Prostate gland (tissue), 2 donors: Measurements from ENCODE around the gene VAMP2. TPM values are rescaled to one million over a fixed set of nuclear protein-coding genes. Genes with fewer than 3 reads are reported as not detected.
A peak's percentile ranks its signal among the peaks of the same experiment; 100 is the strongest.

Experiments
- DNase-seq: peaks from one replicate; pipeline ENCODE4 v3.0.0-alpha.2; 2019; ENCODE audit warnings: low spot score
- H3K27ac ChIP-seq, 2 donors: fragments of 200-600 bp; sonication (generic); 2 replicates each; pipeline ENCODE4 v1.5.1; 2017 to 2019
- H3K27me3 ChIP-seq: fragments of 200-600 bp; sonication (generic); replicated peaks from 2 replicates; pipeline ENCODE4 v1.5.1; 2019; ENCODE audit not compliant: insufficient read depth
- H3K36me3 ChIP-seq, 2 donors: fragments of 200-600 bp; sonication (generic); 1 replicate in 1 of 2; 2 replicates in 1 of 2; pipeline versions ENCODE4 v1.5.1 to v1.8.1; 2017 to 2019
- H3K4me1 ChIP-seq: fragments of 200-600 bp; sonication (generic); replicated peaks from 2 replicates; pipeline ENCODE4 v1.5.1; 2019
- H3K4me3 ChIP-seq, 2 donors: fragments of 200-600 bp; sonication (generic); 2 replicates each; pipeline ENCODE4 v1.5.1; 2017 to 2019
- H3K9me3 ChIP-seq: fragments of 200-600 bp; sonication (generic); 2 replicates; pipeline ENCODE4 v1.5.1; 2017
- CTCF ChIP-seq, 4 experiments: fragments of 200-600 bp in 2 of 4; fragments of 450-650 bp in 2 of 4; sonication (generic) in 2 of 4; IDR thresholded peaks; 1 replicate in 3 of 4; 2 replicates in 1 of 4; pipeline ENCODE4 v1.5.1; 2016 to 2019; ENCODE audit warnings: antibody characterized with exemption in 4 of 4, mild to moderate bottlenecking in 2 of 4, moderate library complexity in 2 of 4
- POLR2A ChIP-seq: fragments of 450-650 bp; IDR thresholded peaks from one replicate; pipeline ENCODE4 v1.6.1; 2016; ENCODE audit warnings: antibody characterized with exemption, mild to moderate bottlenecking
- POLR2AphosphoS5 ChIP-seq: sonication (generic); formaldehyde crosslinking; IDR thresholded peaks from one replicate; pipeline ENCODE4 v1.6.1; 2017; ENCODE audit warnings: antibody characterized with exemption
- whole genome bisulfite sequencing: methylation state at CpG from one replicate; pipeline ENCODE4 v1.1.5; 2018; 5-methylcytosine and 5-hydroxymethylcytosine counted together
- intact Hi-C: fragments of 100-400 bp; cut with DNase I; formaldehyde crosslinking; loops from one replicate; pipeline ENCODE4 v1.14.2; 2022
- total RNA-seq, 2 donors: library from RNA; depleted of rRNA; stranded (reverse); fragments of >200 nt; gene quantifications; one replicate each; pipeline ENCODE4 v1.1.0, GENCODE V29; 2016

VAMP2 gene
- total RNA-seq, 2 donors from 2014 or later: 34.2 to 65.2 TPM

GRCh38 chr17:8186446-8186786 lies 23.7 kb upstream of the VAMP2 start:
- intact Hi-C loops: loop anchor here (5.0 kb wide), 2 partner anchors 64 to 111 kb away; partner anchors contain the start of genes HES7 and SLC25A35
- H3K4me3 ChIP-seq: peak overlapping the region; percentile 68 to 75
- no peaks in the 10 kb centered on the region for H3K9me3 ChIP-seq
- DNase-seq: no peak
- H3K27me3 ChIP-seq: no peaks in the 10 kb centered on the region
- H3K27ac ChIP-seq: peak overlapping the region; percentile 91 to 95
- TF ChIP-seq CTCF (IDR thresholded peaks at IDR 0.05) (peak in 1 of 4 experiments; percentile 46), POLR2A (no peak), POLR2AphosphoS5 (no peak)
- no peaks in the 10 kb centered on the region for H3K36me3 ChIP-seq
- H3K4me1 ChIP-seq: peaks cover 14% of the 10 kb centered on the region
- WGBS: under 1% methylated on average over 23 of the region's 23 CpGs

GRCh38 chr17:8185582-8186445 lies 23.1 kb upstream of the VAMP2 start:
- TF ChIP-seq POLR2A: peak; percentile 27
- TF ChIP-seq POLR2AphosphoS5: peak; percentile 76
- no peak for TF ChIP-seq CTCF (IDR thresholded peaks at IDR 0.05)
- Histone ChIP-seq H3K27ac (peak overlapping the region; percentile 91 to 95), H3K9me3 (no peaks in the 10 kb centered on the region), H3K27me3 (no peaks in the 10 kb centered on the region), H3K4me3 (peak overlapping the region; percentile 68 to 75), H3K36me3 (no peaks in the 10 kb centered on the region), H3K4me1 (peaks cover 14% of the 10 kb centered on the region)
- WGBS: under 1% methylated on average over 39 of the region's 44 CpGs
- DNase-seq: peak; percentile 87
- intact Hi-C loops: loop anchor here (5.0 kb wide), 2 partner anchors 64 to 111 kb away; partner anchors contain the start of genes HES7 and SLC25A35

- intact Hi-C loops: no loop called here
- peak overlapping the region; percentile 81 to 95 for H3K27ac ChIP-seq
- H3K27me3 ChIP-seq: no peaks in the 10 kb centered on the region
- TF ChIP-seq CTCF (IDR thresholded peaks at IDR 0.05) (no peak), POLR2AphosphoS5 (no peak), POLR2A (no peak)
- no peak for DNase-seq
- peak overlapping the region in 1 of 2 donors; percentile 51 for H3K4me3 ChIP-seq
- no peaks in the 10 kb centered on the region for H3K9me3 ChIP-seq
- WGBS: 75% methylated on average over 19 of the region's 19 CpGs
- H3K36me3 ChIP-seq: no peaks in the 10 kb centered on the region
- peaks cover 6% of the 10 kb centered on the region for H3K4me1 ChIP-seq
Observed at GRCh38 chr17:8176998-8177731, 14.4 kb upstream of the VAMP2 start.

- peak; percentile 89 for DNase-seq
- WGBS: under 1% methylated on average over 53 of the region's 56 CpGs
- peak within 1 kb of the TSS; percentile 81 to 95 for H3K27ac ChIP-seq
- peak within 1 kb of the TSS; percentile 50 to 51 for H3K4me3 ChIP-seq
- TF ChIP-seq POLR2A (peak; percentile 88), POLR2AphosphoS5 (peak; percentile 81), CTCF (IDR thresholded peaks at IDR 0.05) (peak in 1 of 4 experiments; percentile 15)
- H3K9me3 ChIP-seq: no peaks in the 10 kb centered on the region
- H3K4me1 ChIP-seq: peaks cover 6% of the 10 kb centered on the region
- H3K27me3 ChIP-seq: no peaks in the 10 kb centered on the region
- no peaks in the 10 kb centered on the region for H3K36me3 ChIP-seq
- intact Hi-C loops: no loop called here
Observed at GRCh38 chr17:8176197-8176940, 13.6 kb upstream of the VAMP2 start, which contains the start of gene TMEM107. Gene TMEM107, minus strand, starts transcription at chr17:8176380. Its CDS starts 94 bp downstream, at chr17:8176286.
